Measurements from ENCODE around the gene GRK2. TPM values are rescaled to one million over a fixed set of nuclear protein-coding genes. Genes with fewer than 3 reads are reported as not detected.
A peak's percentile ranks its signal among the peaks of the same experiment; 100 is the strongest.

The GRK2 gene
- total and polyA plus RNA-seq, 2 of the 13 experiments (the other 11 are each of a cell fraction or from before 2014, with no cell fraction given): 31.3 to 42.4 TPM

DNA sequence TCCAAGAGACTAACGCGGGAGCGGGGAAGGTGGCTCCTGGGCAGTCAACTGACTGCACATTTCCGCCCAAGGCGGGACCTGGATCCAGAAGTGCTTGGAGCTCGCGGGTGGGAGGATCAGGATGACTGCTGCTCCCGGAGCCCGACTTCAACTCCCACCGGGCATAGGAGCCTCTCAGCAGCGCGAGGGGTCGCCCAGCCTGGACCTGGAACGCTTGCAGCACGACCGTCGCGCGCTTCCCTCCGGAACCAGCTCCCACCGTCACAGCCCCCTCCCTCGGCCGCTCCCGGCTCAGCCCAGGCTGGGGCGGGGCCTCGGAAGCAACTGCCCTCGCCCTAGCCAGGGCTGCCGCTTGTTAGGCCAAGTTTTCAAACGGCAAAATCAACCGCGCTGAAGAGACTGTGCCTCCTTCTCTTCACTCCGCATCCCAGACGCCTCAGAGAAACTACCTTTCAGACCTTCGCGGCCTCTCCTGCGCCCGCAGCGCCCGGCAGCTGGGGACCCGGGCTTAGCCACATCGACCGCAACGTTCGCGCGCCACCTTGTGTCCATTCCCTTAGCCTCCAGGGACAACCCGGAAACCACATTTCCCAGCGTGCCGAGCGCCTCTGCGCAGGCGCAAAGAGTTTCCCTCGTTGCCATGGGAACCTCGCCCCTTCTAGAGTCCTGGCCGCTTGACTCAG lies 51.1 kb downstream of the GRK2 start (continued):
- TF ChIP-seq, protein P1, sequence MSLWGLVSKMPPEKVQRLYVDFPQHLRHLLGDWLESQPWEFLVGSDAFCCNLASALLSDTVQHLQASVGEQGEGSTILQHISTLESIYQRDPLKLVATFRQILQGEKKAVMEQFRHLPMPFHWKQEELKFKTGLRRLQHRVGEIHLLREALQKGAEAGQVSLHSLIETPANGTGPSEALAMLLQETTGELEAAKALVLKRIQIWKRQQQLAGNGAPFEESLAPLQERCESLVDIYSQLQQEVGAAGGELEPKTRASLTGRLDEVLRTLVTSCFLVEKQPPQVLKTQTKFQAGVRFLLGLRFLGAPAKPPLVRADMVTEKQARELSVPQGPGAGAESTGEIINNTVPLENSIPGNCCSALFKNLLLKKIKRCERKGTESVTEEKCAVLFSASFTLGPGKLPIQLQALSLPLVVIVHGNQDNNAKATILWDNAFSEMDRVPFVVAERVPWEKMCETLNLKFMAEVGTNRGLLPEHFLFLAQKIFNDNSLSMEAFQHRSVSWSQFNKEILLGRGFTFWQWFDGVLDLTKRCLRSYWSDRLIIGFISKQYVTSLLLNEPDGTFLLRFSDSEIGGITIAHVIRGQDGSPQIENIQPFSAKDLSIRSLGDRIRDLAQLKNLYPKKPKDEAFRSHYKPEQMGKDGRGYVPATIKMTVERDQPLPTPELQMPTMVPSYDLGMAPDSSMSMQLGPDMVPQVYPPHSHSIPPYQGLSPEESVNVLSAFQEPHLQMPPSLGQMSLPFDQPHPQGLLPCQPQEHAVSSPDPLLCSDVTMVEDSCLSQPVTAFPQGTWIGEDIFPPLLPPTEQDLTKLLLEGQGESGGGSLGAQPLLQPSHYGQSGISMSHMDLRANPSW (CRISPR knock-in tag; IDR thresholded peaks at IDR 0.05; ENCODE audit: borderline replicate concordance): peak; percentile 85; the same call in 1 of the 2 replicates
- TF ChIP-seq ETV6 (CRISPR knock-in tag; conservative IDR thresholded peaks at IDR 0.05) (0 out of 2 replicates have a peak, but pooled peaks have one; percentile 57), ZNF605 (CRISPR knock-in tag; IDR thresholded peaks at IDR 0.05) (peak; percentile 75), IKZF4 (CRISPR knock-in tag; IDR thresholded peaks at IDR 0.05; ENCODE audit: borderline replicate concordance, low read depth, not compliant biosample characterization) (peak; percentile 61), ZNF674 (CRISPR knock-in tag; IDR thresholded peaks at IDR 0.05; ENCODE audit: low read depth) (0 out of 2 replicates have a peak, but pooled peaks have one; percentile 54), MYNN (CRISPR knock-in tag; IDR thresholded peaks at IDR 0.05; ENCODE audit: low read depth) (0 out of 2 replicates have a peak, but pooled peaks have one; percentile 14), FLYWCH1 (CRISPR knock-in tag; IDR thresholded peaks at IDR 0.05) (no peak), ONECUT2 (CRISPR knock-in tag; IDR thresholded peaks at IDR 0.05) (no peak), SOX13 (IDR thresholded peaks at IDR 0.05) (no peak), SOX13 (CRISPR knock-in tag; conservative IDR thresholded peaks at IDR 0.05 in 1 of 2, IDR thresholded peaks at IDR 0.05 in 1 of 2) (peak in 1 of 2 experiments; percentile 10; a peak in 1 of 4 replicates), NR2F2 (IDR thresholded peaks at IDR 0.05; ENCODE audit: borderline replicate concordance, low read depth) (no peak), ZNF879 (CRISPR knock-in tag; IDR thresholded peaks at IDR 0.05) (no peak), ZNF792 (CRISPR knock-in tag; IDR thresholded peaks at IDR 0.05) (no peak), ZNF670 (CRISPR knock-in tag; IDR thresholded peaks at IDR 0.05; ENCODE audit: borderline replicate concordance) (0 out of 2 replicates have a peak, but pooled peaks have one; percentile 11), ZNF446 (CRISPR knock-in tag; IDR thresholded peaks at IDR 0.05) (no peak), ZNF761 (CRISPR knock-in tag; conservative IDR thresholded peaks at IDR 0.05) (no peak), REL (CRISPR knock-in tag; conservative IDR thresholded peaks at IDR 0.05) (0 out of 2 replicates have a peak, but pooled peaks have one; percentile 75), HDAC2 (CRISPR knock-in tag; IDR thresholded peaks at IDR 0.05) (peak; percentile 59; the same call in 1 of the 2 replicates), HNRNPK (IDR thresholded peaks at IDR 0.05; ENCODE audit: low read depth, low read length, poor library complexity, severe bottlenecking) (no peak), TARDBP (CRISPR knock-in tag; IDR thresholded peaks at IDR 0.05) (peak; percentile 60; the same call in 1 of the 2 replicates), ARNT (IDR thresholded peaks at IDR 0.05) (no peak), MXD4 (CRISPR knock-in tag; IDR thresholded peaks at IDR 0.05) (peak; percentile 69; the same call in 1 of the 2 replicates), RBM22 (optimal IDR thresholded peaks at IDR 0.05; ENCODE audit: low read length) (peak; percentile 83), ZNF124 (CRISPR knock-in tag; IDR thresholded peaks at IDR 0.05) (0 out of 2 replicates have a peak, but pooled peaks have one; percentile 59)
- TF ChIP-seq, protein P2, sequence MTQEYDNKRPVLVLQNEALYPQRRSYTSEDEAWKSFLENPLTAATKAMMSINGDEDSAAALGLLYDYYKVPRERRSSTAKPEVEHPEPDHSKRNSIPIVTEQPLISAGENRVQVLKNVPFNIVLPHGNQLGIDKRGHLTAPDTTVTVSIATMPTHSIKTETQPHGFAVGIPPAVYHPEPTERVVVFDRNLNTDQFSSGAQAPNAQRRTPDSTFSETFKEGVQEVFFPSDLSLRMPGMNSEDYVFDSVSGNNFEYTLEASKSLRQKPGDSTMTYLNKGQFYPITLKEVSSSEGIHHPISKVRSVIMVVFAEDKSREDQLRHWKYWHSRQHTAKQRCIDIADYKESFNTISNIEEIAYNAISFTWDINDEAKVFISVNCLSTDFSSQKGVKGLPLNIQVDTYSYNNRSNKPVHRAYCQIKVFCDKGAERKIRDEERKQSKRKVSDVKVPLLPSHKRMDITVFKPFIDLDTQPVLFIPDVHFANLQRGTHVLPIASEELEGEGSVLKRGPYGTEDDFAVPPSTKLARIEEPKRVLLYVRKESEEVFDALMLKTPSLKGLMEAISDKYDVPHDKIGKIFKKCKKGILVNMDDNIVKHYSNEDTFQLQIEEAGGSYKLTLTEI (CRISPR knock-in tag; conservative IDR thresholded peaks at IDR 0.05): no peak
- TF ChIP-seq, protein P3, sequence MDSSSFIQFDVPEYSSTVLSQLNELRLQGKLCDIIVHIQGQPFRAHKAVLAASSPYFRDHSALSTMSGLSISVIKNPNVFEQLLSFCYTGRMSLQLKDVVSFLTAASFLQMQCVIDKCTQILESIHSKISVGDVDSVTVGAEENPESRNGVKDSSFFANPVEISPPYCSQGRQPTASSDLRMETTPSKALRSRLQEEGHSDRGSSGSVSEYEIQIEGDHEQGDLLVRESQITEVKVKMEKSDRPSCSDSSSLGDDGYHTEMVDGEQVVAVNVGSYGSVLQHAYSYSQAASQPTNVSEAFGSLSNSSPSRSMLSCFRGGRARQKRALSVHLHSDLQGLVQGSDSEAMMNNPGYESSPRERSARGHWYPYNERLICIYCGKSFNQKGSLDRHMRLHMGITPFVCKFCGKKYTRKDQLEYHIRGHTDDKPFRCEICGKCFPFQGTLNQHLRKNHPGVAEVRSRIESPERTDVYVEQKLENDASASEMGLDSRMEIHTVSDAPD (CRISPR knock-in tag; IDR thresholded peaks at IDR 0.05): no peak

Measured in HepG2 (cell line).